Colonic mucosa (tissue), 4 donors: ENCODE measurements around the gene VCP. TPM values are rescaled to one million over a fixed set of nuclear protein-coding genes. Genes with fewer than 3 reads are reported as not detected.

Experiments
- DNase-seq: peaks from one replicate; pipeline ENCODE4 v3.0.0-alpha.2; 2020
- H3K27ac ChIP-seq: fragments of 200-600 bp; one replicate; pipeline ENCODE4 v1.8.0; 2021
- H3K27me3 ChIP-seq: fragments of 200-600 bp; one replicate; pipeline ENCODE4 v1.8.0; 2021
- H3K36me3 ChIP-seq: fragments of 200-600 bp; one replicate; pipeline ENCODE4 v1.8.0; 2021
- H3K4me1 ChIP-seq: fragments of 200-600 bp; one replicate; pipeline ENCODE4 v1.8.0; 2021; ENCODE audit warnings: mild to moderate bottlenecking
- H3K4me3 ChIP-seq: fragments of 200-600 bp; one replicate; pipeline ENCODE4 v1.8.0; 2021
- H3K9ac ChIP-seq, 2 donors: one replicate each; pipeline ENCODE4 v1.7.0; 2013; ENCODE audit warnings: control low read depth in 2 of 2, low read depth in 2 of 2, low read length in 2 of 2
- H3K9me3 ChIP-seq: fragments of 200-600 bp; one replicate; pipeline ENCODE4 v1.8.0; 2021
- intact Hi-C: fragments of 100-400 bp; cut with DNase I; formaldehyde crosslinking; loops from one replicate; pipeline ENCODE4 v1.14.1; 2022
- total RNA-seq, 2 donors: library from RNA; stranded (reverse); fragmentation: NEBNext Ultra II Directional in 1 of 2; extraction: Animal tissue kit (Norgen Biotek cat#: 25700) in 1 of 2; gene quantifications; one replicate each; pipeline ENCODE4 v1.2.1, GENCODE V29; 2021
- TF ChIP-seq, protein P1 (sequence below): fragments of 200-600 bp; IDR thresholded peaks from one replicate; pipeline ENCODE4 v1.8.0; 2022; ENCODE audit warnings: antibody characterized with exemption, mild to moderate bottlenecking
- donor health status: healthy.
- donor health status: DM: no; HTN: no; CAD: no.
- donor health status: DM: no; HTN: no; CAD: no.

Gene VCP
- total RNA-seq, 2 donors from 2014 or later: 176 to 287 TPM

GRCh38 chr9:35057271-35057620, 15.2 kb downstream of the VCP start:
- no peaks in the 10 kb centered on the region for H3K4me1 ChIP-seq

DNA sequence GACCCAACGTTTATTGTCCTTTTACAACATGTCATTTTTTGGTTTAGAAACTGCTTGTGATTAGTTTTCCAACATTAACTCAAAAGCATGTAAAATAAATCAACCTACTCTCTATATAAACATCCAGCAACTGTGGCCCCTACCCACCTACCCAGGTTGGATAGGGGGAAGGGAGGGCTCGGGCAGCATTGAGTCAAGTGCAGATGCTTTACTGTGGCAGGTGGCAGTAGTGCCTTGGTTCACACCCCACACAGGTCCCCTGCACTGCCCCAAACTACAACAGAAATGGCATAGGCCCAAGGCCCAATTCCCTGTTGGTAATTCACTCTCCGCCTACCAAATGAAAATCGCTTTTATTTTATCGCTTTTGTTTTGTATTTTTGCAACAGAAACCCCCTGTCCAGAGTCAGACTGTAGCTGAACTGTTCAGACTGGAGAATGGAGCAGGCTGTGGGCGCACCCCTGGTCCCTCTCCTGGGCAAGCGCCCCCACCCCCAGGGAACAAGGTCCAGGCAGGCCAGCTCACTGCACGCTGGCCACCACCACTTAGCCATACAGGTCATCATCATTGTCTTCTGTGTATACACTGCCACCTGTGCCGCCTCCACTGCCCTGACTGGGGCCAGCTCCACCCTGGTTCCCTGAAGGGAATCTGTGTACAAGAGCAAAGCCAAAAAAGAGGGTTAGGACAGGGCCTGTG, 15.7 kb downstream of the VCP start:
- DNase-seq: no peak
- Histone ChIP-seq H3K36me3 (peaks cover 46% of the 10 kb centered on the region), H3K9me3 (no peaks in the 10 kb centered on the region)

More at GRCh38 chr9:35057271-35057620, 15.2 kb downstream of the VCP start:
- no peak overlapping the region for H3K9ac ChIP-seq
- no peaks in the 10 kb centered on the region for H3K27me3 ChIP-seq
- intact Hi-C loops: loop anchor here (10.0 kb wide), 1 partner anchor 162 kb away; a partner anchor contains a TSS
- no peak overlapping the region for H3K4me3 ChIP-seq
- H3K27ac ChIP-seq: no peak overlapping the region
- TF ChIP-seq, protein P1, sequence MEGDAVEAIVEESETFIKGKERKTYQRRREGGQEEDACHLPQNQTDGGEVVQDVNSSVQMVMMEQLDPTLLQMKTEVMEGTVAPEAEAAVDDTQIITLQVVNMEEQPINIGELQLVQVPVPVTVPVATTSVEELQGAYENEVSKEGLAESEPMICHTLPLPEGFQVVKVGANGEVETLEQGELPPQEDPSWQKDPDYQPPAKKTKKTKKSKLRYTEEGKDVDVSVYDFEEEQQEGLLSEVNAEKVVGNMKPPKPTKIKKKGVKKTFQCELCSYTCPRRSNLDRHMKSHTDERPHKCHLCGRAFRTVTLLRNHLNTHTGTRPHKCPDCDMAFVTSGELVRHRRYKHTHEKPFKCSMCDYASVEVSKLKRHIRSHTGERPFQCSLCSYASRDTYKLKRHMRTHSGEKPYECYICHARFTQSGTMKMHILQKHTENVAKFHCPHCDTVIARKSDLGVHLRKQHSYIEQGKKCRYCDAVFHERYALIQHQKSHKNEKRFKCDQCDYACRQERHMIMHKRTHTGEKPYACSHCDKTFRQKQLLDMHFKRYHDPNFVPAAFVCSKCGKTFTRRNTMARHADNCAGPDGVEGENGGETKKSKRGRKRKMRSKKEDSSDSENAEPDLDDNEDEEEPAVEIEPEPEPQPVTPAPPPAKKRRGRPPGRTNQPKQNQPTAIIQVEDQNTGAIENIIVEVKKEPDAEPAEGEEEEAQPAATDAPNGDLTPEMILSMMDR: no peak
- DNase-seq: no peak
- peaks cover 51% of the 10 kb centered on the region for H3K36me3 ChIP-seq
- no peaks in the 10 kb centered on the region for H3K9me3 ChIP-seq

DNA sequence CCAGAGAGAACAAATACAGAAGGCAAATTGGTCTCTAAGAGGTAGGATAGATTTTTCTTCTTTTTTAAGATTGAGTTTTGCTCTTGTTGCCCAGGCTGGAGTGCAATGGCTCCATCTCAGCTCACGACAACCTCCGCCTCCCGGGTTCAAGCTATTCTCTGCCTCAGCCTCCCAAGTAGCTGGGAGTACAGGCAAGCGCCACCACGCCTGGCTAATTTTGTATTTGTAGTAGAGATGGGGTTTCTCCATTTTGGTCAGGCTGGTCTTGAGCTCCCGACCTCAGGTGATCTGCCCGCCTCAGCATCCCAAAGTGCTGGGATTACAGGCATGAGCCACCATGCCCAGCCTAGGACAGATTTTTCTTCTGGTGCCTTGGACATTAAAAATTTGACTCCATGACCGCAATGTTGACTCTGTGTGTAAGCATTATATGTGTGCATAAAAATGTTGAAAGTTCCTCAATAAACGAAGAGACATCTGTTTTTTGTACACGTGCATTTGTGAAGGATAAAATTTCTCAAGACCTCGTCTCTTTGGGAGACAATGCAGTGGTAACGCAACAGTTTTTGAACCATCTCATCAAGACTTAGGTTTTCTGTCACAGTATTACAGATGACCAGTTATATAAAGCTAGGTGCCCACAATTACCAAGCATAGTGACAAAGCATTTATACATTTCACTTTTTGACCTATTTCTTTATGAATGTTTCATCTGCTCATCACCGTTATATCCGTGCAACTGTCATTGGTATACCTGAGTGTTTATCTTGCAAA, 17.4 kb downstream of the VCP start:
- Histone ChIP-seq H3K9ac (no peak overlapping the region), H3K27ac (no peak overlapping the region), H3K36me3 (peaks cover 31% of the 10 kb centered on the region), H3K9me3 (no peaks in the 10 kb centered on the region), H3K4me3 (no peak overlapping the region), H3K27me3 (no peaks in the 10 kb centered on the region), H3K4me1 (no peaks in the 10 kb centered on the region)
- TF ChIP-seq, protein P1: no peak
- intact Hi-C loops: loop anchor here (10.0 kb wide), 1 partner anchor 160 kb away; a partner anchor contains a TSS
- no peak for DNase-seq

More for the DNA sequence above, 15.7 kb downstream of the VCP start:
- intact Hi-C loops: loop anchor here (10.0 kb wide), 1 partner anchor 162 kb away; a partner anchor contains a TSS
- Histone ChIP-seq H3K27me3 (no peaks in the 10 kb centered on the region), H3K27ac (no peak overlapping the region), H3K4me3 (no peak overlapping the region), H3K9ac (no peak overlapping the region), H3K4me1 (no peaks in the 10 kb centered on the region)
- TF ChIP-seq, protein P1: no peak

DNA sequence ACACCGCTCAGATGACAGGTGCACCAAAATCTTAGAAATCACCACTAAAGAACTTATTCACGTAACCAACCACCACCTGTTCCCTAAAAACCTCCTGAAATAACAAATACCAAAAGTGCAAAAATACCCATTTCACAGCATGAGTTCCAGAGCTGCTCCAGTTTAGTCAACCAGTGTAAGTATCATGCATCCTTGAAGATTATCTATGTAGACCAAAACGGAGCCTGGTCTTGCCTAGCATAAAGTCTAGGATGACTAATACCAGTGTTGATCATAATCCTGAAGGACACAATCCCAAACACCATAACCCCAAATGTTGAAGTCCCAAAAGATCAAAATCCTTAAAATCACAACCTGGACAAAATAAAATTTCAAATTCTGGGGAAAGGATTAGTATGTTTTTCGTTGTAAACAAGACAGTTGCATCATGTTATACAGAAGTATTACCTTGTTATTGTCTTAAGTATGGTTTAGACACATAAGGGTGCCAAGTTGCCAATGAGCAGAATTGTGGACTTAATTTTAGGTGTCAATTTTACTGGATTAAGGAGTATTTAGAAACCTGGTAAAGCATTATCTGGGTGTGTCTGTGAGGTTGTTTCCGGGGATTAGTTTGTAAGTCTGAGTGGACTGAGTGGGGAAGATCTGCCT, 18.1 kb downstream of the VCP start:
- intact Hi-C loops: loop anchor here (10.0 kb wide), 1 partner anchor 160 kb away; a partner anchor contains a TSS
- Histone ChIP-seq H3K4me3 (no peak overlapping the region), H3K27ac (no peak overlapping the region), H3K27me3 (no peaks in the 10 kb centered on the region), H3K4me1 (no peaks in the 10 kb centered on the region), H3K36me3 (peaks cover 24% of the 10 kb centered on the region), H3K9ac (no peak overlapping the region), H3K9me3 (no peaks in the 10 kb centered on the region)
- no peak for DNase-seq
- TF ChIP-seq, protein P1: no peak
